GM20000 (cell line): ENCODE data around the gene PHACTR1.

Experiments
- DNase-seq: peaks from one replicate; pipeline ENCODE4 v3.0.0; 2012; ENCODE audit warnings: low spot score
- TF ChIP-seq, protein P1 (sequence below): IDR thresholded peaks from 2 replicates; pipeline ENCODE4 v1.5.1; 2012; ENCODE audit warnings: mild to moderate bottlenecking, control low read depth; ENCODE audit errors: extremely low read depth, missing control alignments

Gene PHACTR1

DNA sequence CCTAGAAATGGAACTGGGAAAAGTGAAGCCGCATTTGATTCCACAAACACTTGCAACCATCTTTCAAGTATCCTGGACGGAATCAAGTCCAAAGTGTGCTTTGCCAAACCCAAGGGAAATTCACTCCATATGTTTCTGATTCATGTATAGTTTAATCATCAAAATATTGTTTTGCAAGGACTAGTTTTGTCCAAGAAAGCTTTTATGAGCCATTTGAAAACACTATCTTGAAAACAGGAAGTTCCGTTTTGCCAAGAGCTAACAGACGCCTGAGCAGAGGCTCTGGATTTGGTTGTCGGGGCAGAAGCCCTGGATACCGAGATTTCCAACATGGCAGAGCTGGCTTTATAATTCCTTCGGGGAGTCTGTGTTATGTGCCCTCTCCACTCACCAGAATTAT lies 251.1 kb downstream of the PHACTR1 start:
- TF ChIP-seq, protein P1, sequence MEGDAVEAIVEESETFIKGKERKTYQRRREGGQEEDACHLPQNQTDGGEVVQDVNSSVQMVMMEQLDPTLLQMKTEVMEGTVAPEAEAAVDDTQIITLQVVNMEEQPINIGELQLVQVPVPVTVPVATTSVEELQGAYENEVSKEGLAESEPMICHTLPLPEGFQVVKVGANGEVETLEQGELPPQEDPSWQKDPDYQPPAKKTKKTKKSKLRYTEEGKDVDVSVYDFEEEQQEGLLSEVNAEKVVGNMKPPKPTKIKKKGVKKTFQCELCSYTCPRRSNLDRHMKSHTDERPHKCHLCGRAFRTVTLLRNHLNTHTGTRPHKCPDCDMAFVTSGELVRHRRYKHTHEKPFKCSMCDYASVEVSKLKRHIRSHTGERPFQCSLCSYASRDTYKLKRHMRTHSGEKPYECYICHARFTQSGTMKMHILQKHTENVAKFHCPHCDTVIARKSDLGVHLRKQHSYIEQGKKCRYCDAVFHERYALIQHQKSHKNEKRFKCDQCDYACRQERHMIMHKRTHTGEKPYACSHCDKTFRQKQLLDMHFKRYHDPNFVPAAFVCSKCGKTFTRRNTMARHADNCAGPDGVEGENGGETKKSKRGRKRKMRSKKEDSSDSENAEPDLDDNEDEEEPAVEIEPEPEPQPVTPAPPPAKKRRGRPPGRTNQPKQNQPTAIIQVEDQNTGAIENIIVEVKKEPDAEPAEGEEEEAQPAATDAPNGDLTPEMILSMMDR, result no peak
- DNase-seq, result no peak

DNA sequence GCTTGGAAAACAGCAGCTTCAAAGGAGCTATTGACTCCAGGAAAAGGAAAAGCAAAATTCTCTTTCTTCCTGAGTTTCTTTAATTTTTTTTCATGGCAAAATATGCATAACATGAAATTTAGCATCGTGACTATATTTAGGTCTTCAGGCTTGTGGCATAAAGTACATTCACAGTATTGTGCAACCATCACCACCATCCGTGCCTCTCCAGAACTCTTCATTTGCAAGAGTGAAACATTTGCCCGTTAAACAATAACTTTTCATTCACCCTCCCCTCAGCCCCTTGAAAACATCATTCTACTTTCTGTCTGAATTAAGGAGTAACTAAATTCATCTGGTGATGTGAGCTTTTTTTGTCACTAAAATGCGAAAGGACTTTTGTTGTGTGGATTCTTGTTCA lies 251.7 kb downstream of the PHACTR1 start:
- no peak for DNase-seq
- TF ChIP-seq, protein P1, result no peak

DNA sequence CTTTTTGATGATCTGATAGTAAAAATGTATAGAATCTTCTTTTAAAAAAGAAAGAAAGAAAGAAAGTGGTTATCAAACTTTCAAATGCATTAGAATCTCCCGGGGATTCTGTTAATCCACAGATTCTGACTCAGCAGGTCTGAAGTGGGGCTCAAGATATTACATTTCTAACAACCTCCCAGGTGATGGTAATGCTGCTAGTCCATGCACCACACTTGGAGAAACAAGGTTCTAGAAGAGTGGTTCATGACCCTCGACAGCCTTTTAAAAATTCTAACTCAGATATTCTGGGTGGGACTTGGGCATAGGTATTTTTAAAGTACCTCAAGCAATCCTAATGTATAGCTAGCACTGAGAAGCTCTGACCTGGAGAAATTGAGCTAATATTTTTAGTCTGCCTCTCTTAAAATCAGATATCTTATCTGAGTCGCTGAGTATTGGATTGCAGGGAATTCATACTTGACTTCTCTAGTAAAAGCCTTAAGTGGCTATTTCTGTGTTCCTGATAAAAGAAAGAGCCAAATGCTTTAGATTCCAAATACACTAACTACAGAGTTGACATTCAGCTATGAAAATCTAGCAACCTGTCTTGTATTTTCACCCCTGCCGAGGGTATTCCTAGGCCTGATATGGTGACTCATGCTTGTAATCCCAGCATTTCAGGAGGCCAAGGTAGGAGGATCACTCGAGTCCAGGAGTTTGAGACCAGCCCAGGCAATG lies 252.4 kb downstream of the PHACTR1 start:
- DNase-seq, result no peak
- TF ChIP-seq, protein P1, result no peak

DNA sequence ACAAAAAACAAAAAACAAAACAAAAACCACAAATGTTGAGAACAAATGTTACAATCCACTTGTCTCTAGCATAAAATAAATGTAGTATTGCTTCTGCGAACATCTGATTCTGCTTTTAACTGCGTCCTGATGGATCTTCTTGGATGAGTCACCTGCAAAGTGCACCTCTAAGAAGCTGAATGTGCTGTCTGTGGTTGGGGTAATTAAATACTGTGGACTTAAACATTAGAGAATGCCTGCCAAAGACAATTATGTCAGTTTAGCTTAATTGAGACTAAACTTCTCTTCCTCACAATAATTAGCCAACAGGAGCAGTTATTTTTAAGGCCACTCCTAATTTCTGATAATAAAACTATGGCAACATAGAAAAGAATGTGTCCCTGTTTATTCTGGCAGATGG lies 253.4 kb downstream of the PHACTR1 start:
- DNase-seq, result no peak
- TF ChIP-seq, protein P1, result no peak

DNA sequence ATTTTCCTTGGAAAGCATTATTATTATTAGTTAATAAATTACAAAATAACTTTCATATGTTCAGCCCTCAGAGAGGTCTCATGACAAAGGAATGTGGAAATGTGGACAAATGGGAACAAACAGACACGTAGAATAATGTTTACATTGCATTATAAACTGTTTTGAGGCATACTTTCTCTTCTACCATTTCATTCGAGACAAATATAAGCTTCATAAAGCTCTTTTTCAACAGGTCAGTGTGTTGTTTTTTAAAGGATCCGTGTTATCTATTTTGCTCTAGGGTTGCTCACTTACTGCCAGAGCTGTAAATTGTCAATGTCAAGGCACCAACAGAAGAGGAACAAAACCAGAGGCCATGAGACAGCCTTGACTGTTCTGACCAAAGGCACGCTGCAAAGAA lies 256.8 kb downstream of the PHACTR1 start:
- DNase-seq, result no peak
- TF ChIP-seq, protein P1, result no peak

DNA sequence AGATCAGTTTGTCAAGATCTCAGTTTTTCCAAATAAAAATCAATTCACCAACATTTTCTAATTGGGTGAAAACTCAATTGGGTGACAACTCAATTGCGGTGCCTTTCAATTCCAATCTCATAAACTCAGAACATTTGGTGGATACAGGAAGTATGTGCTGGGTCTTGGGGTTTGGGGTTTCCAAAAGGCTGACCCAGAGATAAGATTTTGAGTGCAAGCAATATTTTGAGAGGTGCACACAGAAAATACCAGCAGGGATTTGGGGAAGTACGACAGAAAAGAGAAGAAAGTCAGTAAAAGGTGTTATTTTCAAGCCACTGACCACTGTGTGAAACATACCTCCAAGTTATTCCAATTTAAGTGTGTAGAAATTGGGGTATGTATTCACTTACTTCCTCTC lies 258.0 kb downstream of the PHACTR1 start:
- TF ChIP-seq, protein P1, result no peak
- no peak for DNase-seq

DNA sequence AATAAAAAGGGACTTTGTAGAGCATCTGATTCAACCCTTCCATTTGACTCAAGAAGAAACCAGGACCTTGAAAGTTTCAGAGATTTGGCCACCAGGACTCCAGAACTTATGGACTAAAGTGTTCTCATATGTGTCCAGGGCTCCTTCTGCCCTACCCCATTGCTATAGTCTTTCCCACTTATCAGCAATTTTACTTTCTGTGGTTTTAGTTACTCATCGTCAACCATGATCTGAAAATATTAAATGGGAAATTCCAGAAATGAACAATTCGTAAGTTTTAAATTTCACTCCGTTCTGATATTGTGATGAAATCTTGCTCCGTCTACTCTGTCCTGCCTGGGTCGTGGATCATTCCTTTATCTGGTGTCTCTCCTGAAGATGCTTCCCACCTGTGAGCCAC lies 259.8 kb downstream of the PHACTR1 start:
- TF ChIP-seq, protein P1, result no peak
- DNase-seq, result no peak
